GM10248 (cell line): ENCODE data around the gene NTMT1.

Source experiments
- CTCF ChIA-PET: fragments of 300-600 bp; sonication (Branson Sonifier 250); formaldehyde crosslinking; extraction: SDS; loops from one replicate; lab custom pipeline; 2021; ENCODE audit warnings: antibody characterized with exemption; lab: Yijun Ruan, JAX
- POLR2A ChIA-PET: fragments of 350-650 bp; sonication (Branson Sonifier 250); formaldehyde crosslinking; extraction: SDS; loops from one replicate; lab custom pipeline; 2020; ENCODE audit warnings: antibody characterized with exemption; lab: Yijun Ruan, JAX
- DNase-seq: peaks from one replicate; pipeline ENCODE4 v3.0.0; 2012; ENCODE audit errors: extremely low spot score
- TF ChIP-seq, protein P1 (sequence below): IDR thresholded peaks from 2 replicates; pipeline ENCODE4 v1.5.1; 2012; ENCODE audit warnings: mild to moderate bottlenecking, low read depth; ENCODE audit errors: extremely low read depth, missing control alignments, control extremely low read depth

NTMT1 gene

GRCh38 chr9:129664746-129665388 lies 38.9 kb downstream of the NTMT1 start:
- TF ChIP-seq, protein P1, sequence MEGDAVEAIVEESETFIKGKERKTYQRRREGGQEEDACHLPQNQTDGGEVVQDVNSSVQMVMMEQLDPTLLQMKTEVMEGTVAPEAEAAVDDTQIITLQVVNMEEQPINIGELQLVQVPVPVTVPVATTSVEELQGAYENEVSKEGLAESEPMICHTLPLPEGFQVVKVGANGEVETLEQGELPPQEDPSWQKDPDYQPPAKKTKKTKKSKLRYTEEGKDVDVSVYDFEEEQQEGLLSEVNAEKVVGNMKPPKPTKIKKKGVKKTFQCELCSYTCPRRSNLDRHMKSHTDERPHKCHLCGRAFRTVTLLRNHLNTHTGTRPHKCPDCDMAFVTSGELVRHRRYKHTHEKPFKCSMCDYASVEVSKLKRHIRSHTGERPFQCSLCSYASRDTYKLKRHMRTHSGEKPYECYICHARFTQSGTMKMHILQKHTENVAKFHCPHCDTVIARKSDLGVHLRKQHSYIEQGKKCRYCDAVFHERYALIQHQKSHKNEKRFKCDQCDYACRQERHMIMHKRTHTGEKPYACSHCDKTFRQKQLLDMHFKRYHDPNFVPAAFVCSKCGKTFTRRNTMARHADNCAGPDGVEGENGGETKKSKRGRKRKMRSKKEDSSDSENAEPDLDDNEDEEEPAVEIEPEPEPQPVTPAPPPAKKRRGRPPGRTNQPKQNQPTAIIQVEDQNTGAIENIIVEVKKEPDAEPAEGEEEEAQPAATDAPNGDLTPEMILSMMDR, result no peak
- ChIA-PET CTCF (no interaction called here), POLR2A (no interaction called here)
- DNase-seq, result no peak

DNA sequence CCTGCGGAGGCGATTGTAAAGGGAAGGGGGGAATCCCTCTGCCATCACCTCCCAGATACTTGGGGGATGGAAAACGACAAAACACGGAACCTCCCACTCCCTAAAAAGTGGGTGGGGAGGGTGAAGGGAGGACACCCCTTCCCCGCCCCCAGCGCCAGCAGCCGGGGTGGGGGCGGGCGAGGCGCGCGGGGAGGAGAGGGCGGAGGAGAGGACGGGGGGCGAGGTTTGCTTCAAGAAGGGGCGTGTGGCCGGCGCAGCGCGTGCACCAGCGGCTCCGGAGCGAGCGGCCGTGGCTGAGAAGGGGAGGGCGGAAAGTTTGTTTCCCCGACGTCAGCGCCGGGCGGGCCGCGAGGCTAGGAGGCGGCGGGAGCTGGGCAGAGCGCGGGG lies 39.4 kb downstream of the NTMT1 start, which contains the start of gene PRRX2:
Gene PRRX2, plus strand, starts transcription at position 259 of the 387 bp plus-strand sequence. CDS start 221 bp downstream, outside the sequence.
- ChIA-PET CTCF (no interaction called here), POLR2A (no interaction called here)
- no peak for DNase-seq
- TF ChIP-seq, protein P1, result no peak

DNA sequence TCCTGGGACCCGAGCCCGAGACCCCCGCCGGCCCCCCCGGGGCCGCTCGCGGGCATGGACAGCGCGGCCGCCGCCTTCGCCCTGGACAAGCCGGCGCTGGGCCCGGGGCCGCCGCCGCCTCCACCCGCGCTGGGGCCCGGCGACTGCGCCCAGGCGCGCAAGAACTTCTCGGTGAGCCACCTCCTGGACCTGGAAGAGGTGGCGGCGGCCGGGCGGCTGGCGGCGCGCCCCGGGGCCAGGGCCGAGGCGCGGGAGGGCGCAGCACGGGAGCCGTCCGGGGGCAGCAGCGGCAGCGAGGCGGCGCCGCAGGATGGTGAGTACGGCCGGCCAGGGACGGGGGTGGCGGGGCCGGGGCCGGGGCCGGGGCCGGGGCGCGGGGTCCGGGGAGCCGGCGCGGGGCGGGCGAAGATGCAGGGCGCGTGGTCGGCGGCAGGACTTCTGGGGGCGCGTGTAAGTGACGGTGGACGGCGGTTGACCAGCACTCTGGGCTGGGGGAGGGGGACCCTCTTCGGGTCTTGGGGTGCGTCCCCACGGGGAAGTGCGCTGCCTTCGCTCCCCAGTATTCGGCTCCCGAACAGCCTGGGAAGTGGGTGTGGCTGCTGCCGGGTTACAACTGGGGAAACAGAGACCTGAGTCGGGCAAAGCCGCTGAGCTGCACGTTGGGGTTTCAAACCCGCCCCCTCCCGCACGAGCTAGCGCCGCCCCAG lies 40.0 kb downstream of the NTMT1 start:
- DNase-seq, result no peak
- TF ChIP-seq, protein P1, result no peak
- CTCF ChIA-PET, result no interaction called here
- POLR2A ChIA-PET, result no interaction called here

DNA sequence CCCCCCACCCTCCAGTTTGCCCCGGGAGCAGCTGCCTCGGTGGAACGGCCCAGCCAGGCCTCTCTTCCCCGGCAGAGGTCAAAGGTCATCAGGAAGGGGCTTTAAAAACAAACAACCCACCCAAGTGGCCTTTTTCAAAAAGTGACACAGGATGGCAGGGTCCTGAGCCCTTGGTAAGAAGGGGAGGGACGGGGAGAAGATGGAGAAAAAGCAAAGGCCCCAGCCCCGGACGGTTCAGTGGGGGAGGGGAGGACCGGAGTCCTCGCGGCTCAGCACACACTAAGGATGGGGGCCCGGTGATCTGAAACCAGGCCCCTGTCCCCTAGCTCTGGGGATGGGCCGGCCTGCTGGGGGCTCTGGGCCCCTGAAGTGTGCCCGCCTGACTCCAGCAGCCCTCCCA lies 40.6 kb downstream of the NTMT1 start:
- POLR2A ChIA-PET, result no interaction called here
- TF ChIP-seq, protein P1, result no peak
- CTCF ChIA-PET, result no interaction called here
- DNase-seq, result no peak

DNA sequence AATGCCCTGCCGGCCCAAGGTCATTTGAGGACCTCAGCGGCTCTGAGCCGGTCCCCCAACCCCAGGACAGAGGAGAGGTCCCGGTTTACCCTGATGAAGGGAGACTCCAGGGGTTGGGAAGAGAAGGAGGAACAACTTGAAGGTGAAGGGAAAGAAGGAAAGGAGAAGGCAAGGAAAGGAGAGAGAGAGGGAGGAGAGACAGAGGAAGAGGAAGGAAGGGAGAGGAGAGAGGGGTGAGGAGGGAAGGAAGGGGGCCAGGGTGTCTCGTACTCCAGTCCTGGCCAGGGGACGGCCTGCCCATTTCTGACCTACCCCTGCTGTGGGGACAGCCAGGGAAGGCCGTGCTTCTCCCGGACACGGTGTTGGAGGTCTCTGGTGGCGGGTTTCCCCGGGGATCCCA lies 41.4 kb downstream of the NTMT1 start:
- TF ChIP-seq, protein P1, result no peak
- POLR2A ChIA-PET, result no interaction called here
- CTCF ChIA-PET, result no interaction called here
- DNase-seq, result no peak

DNA sequence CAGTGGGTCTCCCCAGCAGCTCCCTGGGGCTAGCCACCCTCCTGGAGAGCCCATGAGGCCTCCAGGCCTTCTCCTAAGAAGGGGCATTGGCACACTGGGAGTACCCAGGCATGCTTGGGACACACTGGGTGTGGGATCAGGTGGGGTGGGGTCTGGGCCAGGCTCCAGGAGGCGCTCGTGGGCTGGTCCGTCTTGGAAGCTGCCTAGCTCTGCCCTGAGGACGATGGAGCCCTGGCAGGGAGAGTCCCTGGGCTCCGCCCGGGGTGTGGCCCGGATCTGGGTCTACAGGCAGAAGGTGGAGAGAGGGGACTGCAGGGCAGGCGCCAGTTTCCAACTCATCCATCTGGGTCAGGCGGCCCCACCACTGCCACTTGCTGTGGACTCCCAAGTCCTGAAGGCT lies 41.9 kb downstream of the NTMT1 start:
- CTCF ChIA-PET, result no interaction called here
- DNase-seq, result no peak
- TF ChIP-seq, protein P1, result no peak
- POLR2A ChIA-PET, result no interaction called here
